Kidney epithelial cell (primary cell): ENCODE results near the gene PAX1. TPM values are rescaled to one million over a fixed set of nuclear protein-coding genes. Genes with fewer than 3 reads are reported as not detected.

Experiments used
- DNase-seq: peaks from one replicate; pipeline ENCODE4 v3.0.0-alpha.2; 2010; ENCODE audit warnings: low read depth
- H3K27me3 ChIP-seq: 2 replicates; pipeline ENCODE4 v1.6.0; 2011; ENCODE audit warnings: low read length; ENCODE audit not compliant: control insufficient read depth, insufficient read depth
- H3K36me3 ChIP-seq: 2 replicates; pipeline ENCODE4 v1.5.1; 2011; ENCODE audit warnings: low read length; ENCODE audit not compliant: control insufficient read depth, insufficient read depth
- H3K4me3 ChIP-seq: 2 replicates; pipeline ENCODE4 v1.5.1; 2011; ENCODE audit warnings: low read depth, mild to moderate bottlenecking, control low read depth, low read length
- total RNA-seq: library from RNA; depleted of rRNA; stranded (reverse); fragments of >200 nt; gene quantifications from 2 replicates; pipeline ENCODE4 v1.2.3, GENCODE V29; 2015
- TF ChIP-seq, protein P1 (sequence below): IDR thresholded peaks from 2 replicates; pipeline ENCODE4 v1.5.1; 2011; ENCODE audit warnings: mild to moderate bottlenecking, moderate library complexity, low read length, control low read depth, inconsistent platforms; ENCODE audit not compliant: insufficient read depth, poor library complexity, severe bottlenecking

The PAX1 gene
- total RNA-seq, 1 donor from 2014 or later: not detected

DNA sequence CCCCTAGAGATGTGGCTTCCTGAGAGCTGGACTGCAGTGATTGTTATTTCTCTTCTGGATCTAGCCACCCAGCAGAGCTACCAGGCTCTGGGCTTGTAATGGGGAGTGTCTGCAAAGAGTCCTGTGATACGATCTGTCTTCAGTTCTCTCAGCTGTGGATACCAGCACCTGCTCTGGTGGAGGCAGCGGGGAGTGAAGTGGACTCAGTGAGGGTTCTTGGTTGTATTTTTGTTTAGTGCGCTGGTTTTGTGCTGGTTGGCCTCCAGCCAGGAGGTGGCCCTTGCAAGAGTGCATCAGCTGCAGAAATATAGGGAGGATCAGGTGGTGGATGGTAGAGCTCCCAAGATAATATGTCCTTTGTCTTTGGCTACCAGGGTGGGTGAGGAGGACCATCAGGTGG lies 33.7 kb downstream of the PAX1 start:
- Histone ChIP-seq H3K4me3 (no peak overlapping the region), H3K36me3 (no peaks in the 10 kb centered on the region), H3K27me3 (no peaks in the 10 kb centered on the region)
- DNase-seq: no peak
- TF ChIP-seq, protein P1, sequence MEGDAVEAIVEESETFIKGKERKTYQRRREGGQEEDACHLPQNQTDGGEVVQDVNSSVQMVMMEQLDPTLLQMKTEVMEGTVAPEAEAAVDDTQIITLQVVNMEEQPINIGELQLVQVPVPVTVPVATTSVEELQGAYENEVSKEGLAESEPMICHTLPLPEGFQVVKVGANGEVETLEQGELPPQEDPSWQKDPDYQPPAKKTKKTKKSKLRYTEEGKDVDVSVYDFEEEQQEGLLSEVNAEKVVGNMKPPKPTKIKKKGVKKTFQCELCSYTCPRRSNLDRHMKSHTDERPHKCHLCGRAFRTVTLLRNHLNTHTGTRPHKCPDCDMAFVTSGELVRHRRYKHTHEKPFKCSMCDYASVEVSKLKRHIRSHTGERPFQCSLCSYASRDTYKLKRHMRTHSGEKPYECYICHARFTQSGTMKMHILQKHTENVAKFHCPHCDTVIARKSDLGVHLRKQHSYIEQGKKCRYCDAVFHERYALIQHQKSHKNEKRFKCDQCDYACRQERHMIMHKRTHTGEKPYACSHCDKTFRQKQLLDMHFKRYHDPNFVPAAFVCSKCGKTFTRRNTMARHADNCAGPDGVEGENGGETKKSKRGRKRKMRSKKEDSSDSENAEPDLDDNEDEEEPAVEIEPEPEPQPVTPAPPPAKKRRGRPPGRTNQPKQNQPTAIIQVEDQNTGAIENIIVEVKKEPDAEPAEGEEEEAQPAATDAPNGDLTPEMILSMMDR: no peak

DNA sequence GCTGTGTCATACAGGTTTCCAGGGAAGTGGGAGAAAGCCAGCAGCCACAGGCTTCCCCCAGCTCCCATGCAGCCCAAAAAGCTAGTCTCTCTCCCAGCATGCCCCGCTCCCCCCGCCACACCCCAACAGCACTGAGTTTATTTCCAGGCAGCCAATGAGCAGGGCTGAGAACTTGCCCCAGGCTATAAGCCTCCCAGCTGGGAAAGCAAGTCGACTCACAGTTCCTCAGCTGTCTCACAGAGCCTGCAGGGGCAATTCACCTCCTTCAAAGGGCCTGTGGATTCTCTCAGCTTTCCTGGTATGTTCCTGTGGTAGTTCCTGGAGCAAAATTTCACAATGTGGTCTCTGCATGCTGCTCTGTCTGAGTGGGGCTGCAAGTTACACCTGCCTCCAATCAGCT lies 34.2 kb downstream of the PAX1 start:
- no peak overlapping the region for H3K4me3 ChIP-seq
- H3K36me3 ChIP-seq: no peaks in the 10 kb centered on the region
- no peak for DNase-seq
- TF ChIP-seq, protein P1: no peak
- no peaks in the 10 kb centered on the region for H3K27me3 ChIP-seq

DNA sequence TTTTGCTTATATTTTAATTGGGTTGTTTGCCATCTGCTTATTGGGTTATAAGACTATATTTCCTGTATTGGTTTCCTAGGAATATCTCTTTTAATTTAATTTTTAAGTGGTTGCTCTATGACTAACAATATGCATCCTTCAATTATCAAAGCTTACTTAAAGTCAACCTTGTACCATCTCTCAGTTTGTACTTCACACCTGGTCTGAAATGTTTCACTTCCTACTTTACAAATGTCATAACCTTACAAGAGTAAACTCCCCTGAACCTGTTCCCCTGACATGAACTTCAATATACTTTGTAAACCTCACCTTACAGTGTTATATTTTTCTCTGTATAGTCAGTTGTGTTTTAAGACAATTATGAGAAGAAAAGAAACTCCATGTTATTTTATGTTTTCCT lies 35.8 kb downstream of the PAX1 start:
- H3K27me3 ChIP-seq: no peaks in the 10 kb centered on the region
- H3K4me3 ChIP-seq: no peak overlapping the region
- no peaks in the 10 kb centered on the region for H3K36me3 ChIP-seq
- DNase-seq: no peak
- TF ChIP-seq, protein P1: no peak

DNA sequence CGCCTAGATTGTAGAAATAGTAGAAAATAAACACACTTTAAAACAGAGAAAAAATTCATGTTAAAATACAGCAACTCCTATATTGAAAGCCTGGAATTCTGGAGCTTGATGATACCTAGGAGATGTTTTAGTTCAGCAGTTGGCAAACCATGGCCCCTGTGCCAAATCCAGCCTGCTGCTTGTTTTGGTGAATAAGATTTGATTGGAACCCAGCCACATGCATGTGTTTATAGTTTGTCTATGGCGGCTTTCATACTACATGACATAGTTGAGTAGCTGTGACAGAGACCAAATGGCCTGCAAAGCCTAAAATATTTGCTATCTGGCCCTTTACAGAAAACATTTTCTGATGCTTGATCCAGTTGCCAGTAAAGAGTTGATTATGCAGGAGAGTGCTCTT lies 57.2 kb downstream of the PAX1 start:
- TF ChIP-seq, protein P1: no peak
- DNase-seq: no peak
- Histone ChIP-seq H3K36me3 (no peaks in the 10 kb centered on the region), H3K27me3 (no peaks in the 10 kb centered on the region), H3K4me3 (no peak overlapping the region)

DNA sequence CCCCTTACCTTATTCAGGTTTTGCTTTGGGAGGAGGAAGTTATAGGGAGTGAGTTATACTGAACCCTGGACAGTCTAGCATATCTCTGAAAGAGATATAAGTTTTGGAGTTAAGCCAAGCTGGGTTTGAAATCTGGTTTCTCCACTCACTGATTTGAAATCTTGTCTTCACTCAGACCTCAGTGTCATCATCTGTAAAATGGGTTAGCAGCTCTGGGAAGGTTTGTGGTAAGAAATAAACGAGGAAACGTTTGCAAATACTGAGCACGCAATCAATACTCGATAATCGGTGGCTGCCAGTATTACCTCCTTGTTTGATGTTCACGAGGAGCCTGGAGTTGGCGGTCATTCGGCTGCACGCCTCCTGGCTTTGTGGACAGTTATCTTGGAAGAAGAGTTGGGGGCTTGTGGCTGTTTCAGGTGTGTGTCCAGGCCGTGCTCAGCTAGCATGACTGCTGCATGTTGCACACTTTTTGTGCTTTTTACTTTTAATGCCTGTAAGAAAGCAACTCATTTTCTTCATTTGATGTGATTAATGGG lies 61.8 kb downstream of the PAX1 start:
- Histone ChIP-seq H3K27me3 (no peaks in the 10 kb centered on the region), H3K36me3 (no peaks in the 10 kb centered on the region), H3K4me3 (no peak overlapping the region)
- DNase-seq: no peak
- TF ChIP-seq, protein P1: no peak

DNA sequence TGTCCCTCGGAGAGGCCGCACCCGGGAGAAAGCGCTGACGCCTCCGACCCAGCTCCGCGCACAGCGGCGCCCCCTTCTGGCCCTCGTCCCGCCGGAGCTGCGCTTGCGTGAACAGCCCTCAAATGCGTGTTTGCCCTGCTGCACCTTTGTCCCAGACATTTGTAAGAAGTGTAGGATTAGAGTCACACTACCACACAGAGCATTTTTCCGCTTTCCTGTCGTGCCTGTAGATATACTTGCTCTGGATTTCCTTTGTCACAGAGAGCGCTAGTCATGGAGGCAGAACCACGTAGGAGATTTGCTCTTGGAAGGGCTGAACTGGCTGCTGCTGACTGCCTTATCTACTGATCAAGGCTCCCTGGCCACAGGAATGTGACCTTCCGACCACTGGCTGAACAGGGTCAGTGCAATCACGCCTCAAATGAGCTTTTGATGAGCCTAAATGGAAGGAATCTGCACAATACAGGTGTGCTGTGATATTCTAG lies 62.3 kb downstream of the PAX1 start:
- Histone ChIP-seq H3K4me3 (no peak overlapping the region), H3K36me3 (no peaks in the 10 kb centered on the region), H3K27me3 (no peaks in the 10 kb centered on the region)
- TF ChIP-seq, protein P1: peak; percentile 4
- no peak for DNase-seq

Other genes starting within 250 kb of the PAX1 start
- gene NKX2-2, start 191.6 kb upstream of the PAX1 start, total RNA-seq: not detected in 2 replicates